ENCODE data around the gene MAN1A2.

Gene MAN1A2

GRCh38 chr1:117367046-117368025, at the start of gene MAN1A2 (continued):
- TF ChIP-seq ZNF513 (tag by site-specific recombination; IDR thresholded peaks at IDR 0.05): peak; percentile 99
- TF ChIP-seq ZNF610 (tag by site-specific recombination; IDR thresholded peaks at IDR 0.05; ENCODE audit: borderline replicate concordance): peak; percentile 50; the same call in 1 of the 2 replicates
- no peak for TF ChIP-seq ZNF175 (tag by site-specific recombination; IDR thresholded peaks at IDR 0.05)
- no peak for TF ChIP-seq MYNN (tag by site-specific recombination; IDR thresholded peaks at IDR 0.05; ENCODE audit: borderline replicate concordance)
- TF ChIP-seq PRDM6 (tag by site-specific recombination; IDR thresholded peaks at IDR 0.05): no peak
- peak; percentile 22; the same call in 1 of the 2 replicates for TF ChIP-seq SCRT2 (tag by site-specific recombination; IDR thresholded peaks at IDR 0.05)
- no peak for TF ChIP-seq PBX3 (CRISPR knock-in tag; IDR thresholded peaks at IDR 0.05)
- TF ChIP-seq ZNF155 (tag by site-specific recombination; IDR thresholded peaks at IDR 0.05): no peak
- no peak for TF ChIP-seq ZNF174 (tag by site-specific recombination; IDR thresholded peaks at IDR 0.05)
- peak; percentile 93 for TF ChIP-seq ZBTB11 (tag by site-specific recombination; conservative IDR thresholded peaks at IDR 0.05; ENCODE audit: low read depth)
- no peak for TF ChIP-seq ZFP3 (tag by site-specific recombination; IDR thresholded peaks at IDR 0.05; ENCODE audit: low read depth)
- TF ChIP-seq SETDB1 (IDR thresholded peaks at IDR 0.05; ENCODE audit: insufficient read length, low read length): no peak
- TF ChIP-seq ZNF560 (tag by site-specific recombination; IDR thresholded peaks at IDR 0.05; ENCODE audit: borderline replicate concordance): 0 out of 2 replicates have a peak, but pooled peaks have one; percentile 9
- no peak for TF ChIP-seq KLF17 (tag by site-specific recombination; IDR thresholded peaks at IDR 0.05)
- no peak for TF ChIP-seq ZNF670 (tag by site-specific recombination; IDR thresholded peaks at IDR 0.05; ENCODE audit: low read depth)
- no peak for TF ChIP-seq ZNF747 (tag by site-specific recombination; IDR thresholded peaks at IDR 0.05)
- no peak for TF ChIP-seq KLF7 (tag by site-specific recombination; IDR thresholded peaks at IDR 0.05; ENCODE audit: borderline replicate concordance)
- TF ChIP-seq ZBTB49 (tag by site-specific recombination; IDR thresholded peaks at IDR 0.05; ENCODE audit: low read depth): no peak
- TF ChIP-seq ZXDB (tag by site-specific recombination; IDR thresholded peaks at IDR 0.05): peak; percentile 67
- TF ChIP-seq ZNF791 (tag by site-specific recombination; IDR thresholded peaks at IDR 0.05): no peak
- TF ChIP-seq ZSCAN5A (tag by site-specific recombination; IDR thresholded peaks at IDR 0.05): no peak
- TF ChIP-seq ZNF629 (tag by site-specific recombination; IDR thresholded peaks at IDR 0.05): no peak
- peak; percentile 80 for TF ChIP-seq SP3 (tag by site-specific recombination; IDR thresholded peaks at IDR 0.05)
- no peak for TF ChIP-seq ZNF23 (tag by site-specific recombination; IDR thresholded peaks at IDR 0.05; ENCODE audit: borderline replicate concordance)
- TF ChIP-seq ZNF521 (tag by site-specific recombination; IDR thresholded peaks at IDR 0.05): no peak
- no peak for TF ChIP-seq ZSCAN16 (tag by site-specific recombination; IDR thresholded peaks at IDR 0.05)
